GM12801 (cell line): ENCODE data around the gene PATL2.

Experiments used
- TF ChIP-seq, protein P1 (sequence below): IDR thresholded peaks from one replicate; pipeline ENCODE4 v1.5.1; 2011; ENCODE audit warnings: control low read depth; ENCODE audit not compliant: insufficient read length; ENCODE audit errors: extremely low read depth

Gene PATL2

DNA sequence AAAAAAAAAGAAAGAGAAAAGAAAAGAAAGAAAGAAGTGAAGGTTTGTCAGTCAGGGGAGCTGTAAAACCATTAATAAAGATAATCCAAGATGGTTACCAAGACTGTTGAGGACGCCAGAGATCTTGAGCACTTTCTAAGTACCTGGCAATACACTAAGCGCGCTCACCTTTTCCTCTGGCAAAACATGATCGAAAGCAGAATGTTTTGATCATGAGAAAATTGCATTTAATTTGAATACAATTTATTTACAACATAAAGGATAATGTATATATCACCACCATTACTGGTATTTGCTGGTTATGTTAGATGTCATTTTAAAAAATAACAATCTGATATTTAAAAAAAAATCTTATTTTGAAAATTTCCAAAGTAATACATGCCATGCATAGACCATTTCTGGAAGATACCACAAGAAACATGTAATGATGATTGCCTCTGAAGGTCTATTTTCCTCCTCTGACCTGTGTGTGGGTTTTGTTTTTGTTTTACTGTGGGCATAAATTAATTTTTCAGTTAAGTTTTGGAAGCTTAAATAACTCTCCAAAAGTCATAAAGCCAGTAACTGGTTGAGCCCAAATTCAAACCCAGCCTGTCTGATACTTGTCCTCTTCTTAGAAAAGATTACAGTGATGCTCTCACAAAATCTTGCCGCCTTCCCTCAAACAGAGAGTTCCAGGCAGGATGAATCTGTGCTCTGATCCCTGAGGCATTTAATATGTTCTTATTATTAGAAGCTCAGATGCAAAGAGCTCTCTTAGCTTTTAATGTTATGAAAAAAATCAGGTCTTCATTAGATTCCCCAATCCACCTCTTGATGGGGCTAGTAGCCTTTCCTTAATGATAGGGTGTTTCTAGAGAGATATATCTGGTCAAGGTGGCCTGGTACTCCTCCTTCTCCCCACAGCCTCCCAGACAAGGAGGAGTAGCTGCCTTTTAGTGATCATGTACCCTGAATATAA is 2.2 kb upstream of the PATL2 start:
- TF ChIP-seq, protein P1, sequence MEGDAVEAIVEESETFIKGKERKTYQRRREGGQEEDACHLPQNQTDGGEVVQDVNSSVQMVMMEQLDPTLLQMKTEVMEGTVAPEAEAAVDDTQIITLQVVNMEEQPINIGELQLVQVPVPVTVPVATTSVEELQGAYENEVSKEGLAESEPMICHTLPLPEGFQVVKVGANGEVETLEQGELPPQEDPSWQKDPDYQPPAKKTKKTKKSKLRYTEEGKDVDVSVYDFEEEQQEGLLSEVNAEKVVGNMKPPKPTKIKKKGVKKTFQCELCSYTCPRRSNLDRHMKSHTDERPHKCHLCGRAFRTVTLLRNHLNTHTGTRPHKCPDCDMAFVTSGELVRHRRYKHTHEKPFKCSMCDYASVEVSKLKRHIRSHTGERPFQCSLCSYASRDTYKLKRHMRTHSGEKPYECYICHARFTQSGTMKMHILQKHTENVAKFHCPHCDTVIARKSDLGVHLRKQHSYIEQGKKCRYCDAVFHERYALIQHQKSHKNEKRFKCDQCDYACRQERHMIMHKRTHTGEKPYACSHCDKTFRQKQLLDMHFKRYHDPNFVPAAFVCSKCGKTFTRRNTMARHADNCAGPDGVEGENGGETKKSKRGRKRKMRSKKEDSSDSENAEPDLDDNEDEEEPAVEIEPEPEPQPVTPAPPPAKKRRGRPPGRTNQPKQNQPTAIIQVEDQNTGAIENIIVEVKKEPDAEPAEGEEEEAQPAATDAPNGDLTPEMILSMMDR, result no peak

DNA sequence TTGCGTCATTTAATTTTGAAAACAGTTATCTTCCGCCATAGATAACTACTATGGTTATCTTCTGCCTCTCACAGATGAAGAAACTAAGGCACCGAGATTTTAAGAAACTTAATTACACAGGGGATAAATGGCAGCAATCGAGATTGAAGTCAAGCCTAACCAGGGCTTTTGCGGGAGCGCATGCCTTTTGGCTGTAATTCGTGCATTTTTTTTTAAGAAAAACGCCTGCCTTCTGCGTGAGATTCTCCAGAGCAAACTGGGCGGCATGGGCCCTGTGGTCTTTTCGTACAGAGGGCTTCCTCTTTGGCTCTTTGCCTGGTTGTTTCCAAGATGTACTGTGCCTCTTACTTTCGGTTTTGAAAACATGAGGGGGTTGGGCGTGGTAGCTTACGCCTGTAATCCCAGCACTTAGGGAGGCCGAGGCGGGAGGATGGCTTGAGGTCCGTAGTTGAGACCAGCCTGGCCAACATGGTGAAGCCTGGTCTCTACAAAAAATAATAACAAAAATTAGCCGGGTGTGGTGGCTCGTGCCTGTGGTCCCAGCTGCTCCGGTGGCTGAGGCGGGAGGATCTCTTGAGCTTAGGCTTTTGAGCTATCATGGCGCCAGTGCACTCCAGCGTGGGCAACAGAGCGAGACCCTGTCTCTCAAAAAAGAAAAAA is 1.4 kb upstream of the PATL2 start:
- TF ChIP-seq, protein P1, result no peak

DNA sequence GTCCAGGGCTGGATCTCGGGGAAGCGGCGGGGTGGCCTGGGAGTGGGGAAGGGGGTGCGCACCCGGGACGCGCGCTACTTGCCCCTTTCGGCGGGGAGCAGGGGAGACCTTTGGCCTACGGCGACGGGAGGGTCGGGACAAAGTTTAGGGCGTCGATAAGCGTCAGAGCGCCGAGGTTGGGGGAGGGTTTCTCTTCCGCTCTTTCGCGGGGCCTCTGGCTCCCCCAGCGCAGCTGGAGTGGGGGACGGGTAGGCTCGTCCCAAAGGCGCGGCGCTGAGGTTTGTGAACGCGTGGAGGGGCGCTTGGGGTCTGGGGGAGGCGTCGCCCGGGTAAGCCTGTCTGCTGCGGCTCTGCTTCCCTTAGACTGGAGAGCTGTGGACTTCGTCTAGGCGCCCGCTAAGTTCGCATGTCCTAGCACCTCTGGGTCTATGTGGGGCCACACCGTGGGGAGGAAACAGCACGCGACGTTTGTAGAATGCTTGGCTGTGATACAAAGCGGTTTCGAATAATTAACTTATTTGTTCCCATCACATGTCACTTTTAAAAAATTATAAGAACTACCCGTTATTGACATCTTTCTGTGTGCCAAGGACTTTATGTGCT is 721 bp upstream of the PATL2 start:
- TF ChIP-seq, protein P1, result no peak

DNA sequence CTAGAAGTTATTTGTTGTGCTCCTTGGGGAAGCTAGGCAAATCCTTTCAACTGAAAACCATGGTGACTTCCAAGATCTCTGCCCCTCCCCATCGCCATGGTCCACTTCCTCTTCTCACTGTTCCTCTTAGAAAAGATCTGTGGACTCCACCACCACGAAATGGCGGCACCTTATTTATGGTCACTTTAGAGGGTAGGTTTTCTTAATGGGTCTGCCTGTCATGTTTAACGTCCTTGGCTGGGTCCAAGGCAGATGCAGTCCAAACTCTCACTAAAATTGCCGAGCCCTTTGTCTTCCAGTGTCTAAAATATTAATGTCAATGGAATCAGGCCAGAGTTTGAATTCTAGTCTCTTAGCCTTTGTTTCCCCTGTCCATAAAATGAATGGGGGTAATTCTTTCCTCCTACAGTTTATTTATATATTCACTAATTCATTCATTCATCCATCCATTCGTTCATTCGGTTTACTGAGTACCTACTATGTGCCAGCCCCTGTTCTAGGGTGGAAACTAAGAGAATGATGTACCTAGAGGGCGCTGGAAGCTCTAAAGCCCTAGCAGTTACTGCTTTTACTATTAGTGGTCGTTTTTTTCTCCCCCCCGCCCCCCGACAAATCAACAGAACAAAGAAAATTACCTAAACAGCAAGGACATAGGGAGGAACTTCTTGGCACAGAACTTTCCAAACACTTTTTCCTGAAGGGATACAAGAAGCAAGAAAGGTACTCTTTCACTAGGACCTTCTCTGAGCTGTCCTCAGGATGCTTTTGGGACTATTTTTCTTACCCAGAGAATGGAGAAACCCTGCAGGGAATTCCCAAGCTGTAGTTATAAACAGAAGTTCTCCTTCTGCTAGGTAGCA is 657 bp downstream of the PATL2 start:
- TF ChIP-seq, protein P1, result no peak

DNA sequence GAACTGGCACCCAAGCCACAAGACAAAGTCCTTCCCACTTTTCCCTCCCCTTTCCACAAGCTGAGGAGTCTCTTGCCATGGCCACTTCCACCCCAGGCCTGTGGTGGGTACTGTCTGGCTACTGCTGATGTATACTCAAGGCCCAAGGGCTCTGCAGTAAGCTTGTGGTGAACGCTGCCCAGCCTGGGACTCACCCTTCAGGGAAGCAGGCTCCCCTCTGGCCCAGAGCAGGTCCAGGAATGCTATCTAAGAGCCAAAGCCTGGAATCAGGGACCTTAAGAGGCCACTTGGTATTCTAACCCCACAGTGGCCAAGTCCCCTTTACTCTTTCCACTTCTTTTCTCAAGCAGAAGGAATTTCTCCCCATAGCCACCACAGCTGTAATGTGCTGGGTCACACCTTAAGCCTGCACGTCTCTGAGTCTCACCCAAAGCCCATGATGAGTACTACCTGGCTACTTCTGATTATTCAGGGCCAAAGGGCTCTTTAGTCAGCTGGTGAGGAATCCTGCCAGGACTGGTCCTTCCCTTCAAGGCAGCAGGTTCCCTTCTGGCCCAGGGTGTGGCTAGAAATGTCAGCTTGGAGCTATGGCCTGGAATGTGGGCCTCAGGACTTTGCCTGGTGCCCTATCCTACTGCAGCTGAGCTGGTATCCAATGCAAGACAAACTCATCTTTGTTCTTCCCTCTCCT is 4.0 kb downstream of the PATL2 start:
- TF ChIP-seq, protein P1, result no peak

DNA sequence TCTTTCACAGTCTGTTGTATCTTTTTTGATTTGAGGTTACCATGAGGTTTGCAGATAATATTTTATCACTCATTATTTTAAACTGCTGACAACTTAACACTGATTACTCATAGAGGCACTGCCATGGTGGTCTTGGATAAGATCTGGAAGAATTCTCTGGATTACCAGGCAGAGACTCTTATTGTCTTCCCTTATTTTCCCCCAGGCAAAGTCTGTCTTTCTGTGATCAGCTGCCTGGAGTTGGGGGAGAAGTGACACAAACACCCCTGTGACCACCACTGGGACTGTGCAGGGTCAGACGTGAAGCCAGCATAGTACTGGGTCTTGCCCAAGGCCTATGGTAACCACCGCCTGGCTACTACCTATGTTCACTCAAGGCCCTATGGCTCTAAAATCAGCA is 4.7 kb downstream of the PATL2 start:
- TF ChIP-seq, protein P1, result no peak
